Heart right ventricle (tissue), 16 donors: Measurements from ENCODE around the gene CCDC3. TPM values are rescaled to one million over a fixed set of nuclear protein-coding genes. Genes with fewer than 3 reads are reported as not detected.

ENCODE experiments used
- ATAC-seq, 8 donors: fragments of 200-7000 bp; cut with Tn5 transposase; one replicate each; pipeline ENCODE4 v1.9.1; 2020; ENCODE audit warnings: mild to moderate bottlenecking in 8 of 8, moderate library complexity in 8 of 8, moderate number of reproducible peaks in 1 of 8
- DNase-seq, 2 donors: peaks; one replicate each; pipeline ENCODE4 v3.0.0-alpha.2; 2020
- H3K27ac ChIP-seq, 10 donors: fragments of 200-600 bp; sonication (generic) in 2 of 10; one replicate each; pipeline versions ENCODE4 v1.5.0 to v1.8.0; 2020 to 2022; ENCODE audit warnings: mild to moderate bottlenecking in 3 of 10
- H3K27me3 ChIP-seq, 7 donors: fragments of 200-600 bp; one replicate each; pipeline ENCODE4 v1.8.0; 2021 to 2022; ENCODE audit warnings: mild to moderate bottlenecking in 2 of 7
- H3K36me3 ChIP-seq, 9 donors: fragments of 200-600 bp; sonication (generic) in 1 of 9; one replicate each; pipeline versions ENCODE4 v1.5.0 to v1.8.0; 2020 to 2022; ENCODE audit warnings: mild to moderate bottlenecking in 2 of 9
- H3K4me1 ChIP-seq, 9 donors: fragments of 200-600 bp; sonication (generic) in 1 of 9; one replicate each; pipeline versions ENCODE4 v1.5.0 to v1.8.0; 2020 to 2022; ENCODE audit warnings: mild to moderate bottlenecking in 4 of 9
- H3K4me3 ChIP-seq, 10 donors: fragments of 200-600 bp; sonication (generic) in 2 of 10; one replicate each; pipeline versions ENCODE4 v1.5.0 to v1.8.0; 2020 to 2022; ENCODE audit warnings: mild to moderate bottlenecking in 7 of 10, moderate library complexity in 2 of 10
- H3K9me3 ChIP-seq, 11 donors: fragments of 200-600 bp in 10 of 11; sonication (generic) in 2 of 11; one replicate each; pipeline versions ENCODE4 v1.5.0 to v1.8.0; 2013 to 2022; ENCODE audit warnings: mild to moderate bottlenecking in 2 of 11, control low read depth in 1 of 11, moderate library complexity in 1 of 11
- WGBS, 2 donors: extraction: QIAGEN DNeasy Blood & Tissue Kit; methylation state at CpG; one replicate each; pipeline ENCODE4 v1.1.7; 2013; ENCODE audit warnings: inconsistent platforms in 1 of 2; 5-methylcytosine and 5-hydroxymethylcytosine counted together
- intact Hi-C, 10 donors: fragments of 100-400 bp; cut with DNase I; formaldehyde crosslinking; loops; one replicate each; pipeline versions ENCODE4 v1.11.1 to v1.14.2; 2022
- polyA plus RNA-seq, 2 donors: library from polyadenylated mRNA; stranded (reverse); fragments of 200-250 nt; gene quantifications; one replicate each; pipeline ENCODE4 v1.2.3, GENCODE V29; 2013
- total RNA-seq, 10 donors: library from RNA; stranded (reverse); fragmentation: NEBNext Ultra II Directional in 3 of 10; extraction: Animal tissue kit (Norgen Biotek cat#: 25700) in 3 of 10; gene quantifications; one replicate each; pipeline versions ENCODE4 v1.2.1 to v1.2.4, GENCODE V29; 2021 to 2023
- TF ChIP-seq, protein P1 (sequence below), 9 donors: fragments of 200-600 bp; sonication (generic) in 2 of 9; IDR thresholded peaks; one replicate each; pipeline versions ENCODE4 v1.5.0 to v1.8.0; 2021 to 2022; ENCODE audit warnings: antibody characterized with exemption in 9 of 9, mild to moderate bottlenecking in 5 of 9, moderate library complexity in 1 of 9
- donor health status: Arrhythmogenic right ventricular cardiomyopathy.
- donor health status: ischemic (EF 13 %, LVEDD 7.1; RV severe dilation, severe dysfunction).
- donor health status: healthy with polysubstance abuse.
- donor health status: DM: no; HTN: yes; CAD: no.
- donor health status: DM: no; HTN: no; CAD: no.
- donor health status: ischemic (EF 25% LVEDD 6.9; RV normal size, moderate dysfunction).
- donor health status: ischemic (EF 25% LVEDD 5.7; RV mildly dilated, moderate dysfunction).
- donor health status: healthy.
- donor health status: DM: yes; HTN: yes; CAD: no.
- donor health status: Ischemic cardiomyopathy.
- donor health status: ischemic (EF 35%, LVEDD 5.7; RV mildly dilated, moderate dysfunction).
- donor health status: nonischemic (EF 11% LVEDD 7.7; RV severe dilation, severe dysfunction).
- donor health status: DM: yes; HTN: yes; CAD: no.
- donor health status: PGD.
- donor health status: ischemic (EF 29% LVEDD 5.4; RV normal size, mild dysfunction).
- donor health status: nonischemic (EF 23%, LVEDD 6.1; RV moderate dilation, normal function).

CCDC3 gene
- total and polyA plus RNA-seq, 12 donors: 2.6 to 14.3 (median 6.9) TPM

DNA sequence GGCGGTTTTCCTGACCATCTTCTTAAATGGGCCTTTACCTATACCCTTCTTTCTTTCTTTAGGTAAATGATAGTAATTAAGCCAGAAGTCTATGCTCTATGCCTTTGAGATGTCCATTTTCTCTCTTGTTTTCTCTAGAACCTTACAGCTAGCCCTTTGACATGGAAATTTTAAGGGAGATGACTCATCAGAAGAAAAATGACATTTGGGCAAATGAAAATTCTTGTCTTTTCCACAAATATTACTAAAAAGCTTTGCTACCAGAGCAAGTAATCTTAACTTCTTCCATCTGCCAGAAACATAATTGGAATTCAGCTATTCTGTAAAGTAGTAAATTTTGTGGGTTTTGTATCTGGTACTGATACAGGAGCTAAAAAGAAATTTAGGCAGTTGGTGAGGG is 59.5 kb downstream of the CCDC3 start:
- Histone ChIP-seq H3K36me3 (no peaks in the 10 kb centered on the region), H3K27ac (no peak overlapping the region), H3K4me3 (no peak overlapping the region), H3K9me3 (no peaks in the 10 kb centered on the region), H3K27me3 (peaks cover 0 to 4% (median 0%) of the 10 kb centered on the region in 7 donors), H3K4me1 (peaks cover 0 to 13% (median 0%) of the 10 kb centered on the region in 9 donors)
- intact Hi-C loops: no loop called here
- ATAC-seq (no peak), DNase-seq (no peak)
- TF ChIP-seq, protein P1, sequence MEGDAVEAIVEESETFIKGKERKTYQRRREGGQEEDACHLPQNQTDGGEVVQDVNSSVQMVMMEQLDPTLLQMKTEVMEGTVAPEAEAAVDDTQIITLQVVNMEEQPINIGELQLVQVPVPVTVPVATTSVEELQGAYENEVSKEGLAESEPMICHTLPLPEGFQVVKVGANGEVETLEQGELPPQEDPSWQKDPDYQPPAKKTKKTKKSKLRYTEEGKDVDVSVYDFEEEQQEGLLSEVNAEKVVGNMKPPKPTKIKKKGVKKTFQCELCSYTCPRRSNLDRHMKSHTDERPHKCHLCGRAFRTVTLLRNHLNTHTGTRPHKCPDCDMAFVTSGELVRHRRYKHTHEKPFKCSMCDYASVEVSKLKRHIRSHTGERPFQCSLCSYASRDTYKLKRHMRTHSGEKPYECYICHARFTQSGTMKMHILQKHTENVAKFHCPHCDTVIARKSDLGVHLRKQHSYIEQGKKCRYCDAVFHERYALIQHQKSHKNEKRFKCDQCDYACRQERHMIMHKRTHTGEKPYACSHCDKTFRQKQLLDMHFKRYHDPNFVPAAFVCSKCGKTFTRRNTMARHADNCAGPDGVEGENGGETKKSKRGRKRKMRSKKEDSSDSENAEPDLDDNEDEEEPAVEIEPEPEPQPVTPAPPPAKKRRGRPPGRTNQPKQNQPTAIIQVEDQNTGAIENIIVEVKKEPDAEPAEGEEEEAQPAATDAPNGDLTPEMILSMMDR (IDR thresholded peaks at IDR 0.05): no peak
- WGBS, 2 donors: 95 to 100% methylated on average over 1 of the region's 1 CpG

- WGBS, 2 donors: 62 to 65% methylated on average over 5 of the region's 5 CpGs
- Histone ChIP-seq H3K27ac (no peak overlapping the region), H3K27me3 (peaks cover 0 to 4% (median 0%) of the 10 kb centered on the region in 7 donors), H3K9me3 (no peaks in the 10 kb centered on the region), H3K4me3 (no peak overlapping the region), H3K36me3 (no peaks in the 10 kb centered on the region), H3K4me1 (peaks cover 0 to 9% (median 0%) of the 10 kb centered on the region in 9 donors)
- TF ChIP-seq, protein P1 (IDR thresholded peaks at IDR 0.05): no peak
- intact Hi-C loops: no loop called here
- DNase-seq (no peak), ATAC-seq (no peak)
Observed at GRCh38 chr10:12940791-12941190, 60.7 kb downstream of the CCDC3 start.

- 55% methylated on average over 4 of the region's 4 CpGs for WGBS, 2 donors
- no peaks in the 10 kb centered on the region for H3K36me3 ChIP-seq
- H3K4me3 ChIP-seq: no peak overlapping the region
- ATAC-seq (no peak), DNase-seq (no peak)
- H3K9me3 ChIP-seq: peaks cover 0 to 16% (median 0%) of the 10 kb centered on the region in 11 donors
- H3K27me3 ChIP-seq: peaks cover 0 to 4% (median 0%) of the 10 kb centered on the region in 7 donors
- intact Hi-C loops: no loop called here
- TF ChIP-seq, protein P1 (IDR thresholded peaks at IDR 0.05): no peak
- H3K27ac ChIP-seq: no peak overlapping the region
- peaks cover 0 to 9% (median 0%) of the 10 kb centered on the region in 9 donors for H3K4me1 ChIP-seq
Observed at GRCh38 chr10:12938271-12938670, 63.2 kb downstream of the CCDC3 start.

DNA sequence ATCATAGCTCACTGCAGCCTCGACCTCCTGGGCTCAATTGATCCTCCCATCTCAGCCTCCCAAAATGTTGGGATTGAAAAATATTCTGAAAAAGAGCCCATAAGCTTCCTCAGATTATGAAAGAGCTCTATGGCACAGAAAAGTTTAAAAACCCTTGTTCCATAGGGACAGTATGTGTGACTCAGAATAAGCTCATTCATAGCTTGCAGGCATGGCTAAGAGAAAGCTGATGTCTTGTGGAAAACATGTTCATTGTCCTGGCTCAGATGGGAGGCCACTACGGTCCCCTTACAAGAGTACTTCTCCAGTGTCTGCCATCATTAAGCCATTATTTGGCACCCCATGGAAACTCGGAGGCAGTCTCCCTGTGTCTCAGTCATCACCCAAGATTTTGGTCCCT is 64.0 kb downstream of the CCDC3 start:
- no peak for ATAC-seq
- Histone ChIP-seq H3K36me3 (no peaks in the 10 kb centered on the region), H3K9me3 (peaks cover 0 to 20% (median 0%) of the 10 kb centered on the region in 11 donors), H3K27me3 (peaks cover 0 to 4% (median 0%) of the 10 kb centered on the region in 7 donors), H3K27ac (no peak overlapping the region), H3K4me1 (peaks cover 0 to 9% (median 0%) of the 10 kb centered on the region in 9 donors), H3K4me3 (no peak overlapping the region)
- intact Hi-C loops: no loop called here
- TF ChIP-seq, protein P1 (IDR thresholded peaks at IDR 0.05): no peak
- DNase-seq: no peak
- 82 to 83% methylated on average over 3 of the region's 3 CpGs for WGBS, 2 donors
